ENCODE measurements around the gene GNAS-AS1. TPM values are rescaled to one million over a fixed set of nuclear protein-coding genes. Genes with fewer than 3 reads are reported as not detected.

Gene GNAS-AS1
- total and polyA plus RNA-seq, 2 experiments from 2014 or later: 12.3 to 15.0 TPM

GRCh38 chr20:58774667-58775263 is 75.9 kb downstream of the GNAS-AS1 start:
- Mint-ChIP-seq H3K27ac (no peak overlapping the region), H3K27me3 (ENCODE audit: insufficient read depth, low read depth, poor library complexity) (peaks cover 3% of the 10 kb centered on the region), H3K9me3 (no peaks in the 10 kb centered on the region), H3K36me3 (ENCODE audit: low read depth) (no peaks in the 10 kb centered on the region), H3K4me3 (no peak overlapping the region), H3K4me1 (no peaks in the 10 kb centered on the region; the same call in 2 of the 3 replicates)
- Histone ChIP-seq H2AFZ (no peak overlapping the region), H3K4me3 (no peak overlapping the region), H3F3A (replicated peaks; ENCODE audit: low read depth) (no peaks in the 10 kb centered on the region), H3K36me3 (ENCODE audit: insufficient read depth) (no peaks in the 10 kb centered on the region), H3K27ac (ENCODE audit: low read depth) (no peak overlapping the region), H3K4me1 (ENCODE audit: insufficient read depth) (no peaks in the 10 kb centered on the region), H3K4me2 (no peak overlapping the region), H3K79me2 (replicated peaks; ENCODE audit: insufficient read depth) (no peaks in the 10 kb centered on the region), H3K9me2 (ENCODE audit: insufficient read depth) (0 out of 2 replicates have a peak, but pooled peaks cover 10% of the 10 kb centered on the region), H4K20me1 (replicated peaks; ENCODE audit: insufficient read depth) (no peaks in the 10 kb centered on the region), H3K27me3 (ENCODE audit: insufficient read depth) (no peaks in the 10 kb centered on the region)
- TF ChIP-seq EZH2 (IDR thresholded peaks at IDR 0.05; ENCODE audit: low read depth, unreplicated experiment): no peak
- no peak for DNase-seq (ENCODE audit: low spot score)
- ATAC-seq: no peak

GRCh38 chr20:58774214-58774613 is 76.5 kb downstream of the GNAS-AS1 start:
- ATAC-seq (no peak), DNase-seq (ENCODE audit: low spot score) (no peak)
- no peaks in the 10 kb centered on the region for H4K20me1 ChIP-seq (replicated peaks; ENCODE audit: insufficient read depth)
- Mint-ChIP-seq H3K27me3 (ENCODE audit: insufficient read depth, low read depth, poor library complexity) (peaks cover 2% of the 10 kb centered on the region), H3K4me3 (no peak overlapping the region), H3K4me1 (no peaks in the 10 kb centered on the region; the same call in 2 of the 3 replicates), H3K9me3 (no peaks in the 10 kb centered on the region), H3K36me3 (ENCODE audit: low read depth) (no peaks in the 10 kb centered on the region), H3K27ac (no peak overlapping the region)
- no peaks in the 10 kb centered on the region for H3K36me3 ChIP-seq (ENCODE audit: insufficient read depth)
- no peak overlapping the region for H3K4me2 ChIP-seq
- no peaks in the 10 kb centered on the region for H3K4me1 ChIP-seq (ENCODE audit: insufficient read depth)
- H3K79me2 ChIP-seq (replicated peaks; ENCODE audit: insufficient read depth): no peaks in the 10 kb centered on the region
- H3F3A ChIP-seq (replicated peaks; ENCODE audit: low read depth): no peaks in the 10 kb centered on the region
- H3K27ac ChIP-seq (ENCODE audit: low read depth): no peak overlapping the region
- 0 out of 2 replicates have a peak, but pooled peaks cover 10% of the 10 kb centered on the region for H3K9me2 ChIP-seq (ENCODE audit: insufficient read depth)
- no peaks in the 10 kb centered on the region for H3K27me3 ChIP-seq (ENCODE audit: insufficient read depth)
- H2AFZ ChIP-seq: no peak overlapping the region
- no peak overlapping the region for H3K4me3 ChIP-seq
- TF ChIP-seq JUNB (IDR thresholded peaks at IDR 0.05; ENCODE audit: unreplicated experiment): no peak
- TF ChIP-seq NANOG (IDR thresholded peaks at IDR 0.05; ENCODE audit: borderline replicate concordance): no peak
- TF ChIP-seq ETS1 (IDR thresholded peaks at IDR 0.05): no peak
- TF ChIP-seq CTCF (conservative IDR thresholded peaks at IDR 0.05; ENCODE audit: low read depth in 2 of 2): no peak
- no peak for TF ChIP-seq EZH2phosphoT487 (IDR thresholded peaks at IDR 0.05; ENCODE audit: unreplicated experiment)
- TF ChIP-seq EZH2 (IDR thresholded peaks at IDR 0.05; ENCODE audit: low read depth, unreplicated experiment): no peak
- no peak for TF ChIP-seq CREB1 (CRISPR knock-in tag; IDR thresholded peaks at IDR 0.05; ENCODE audit: low read depth)
- TF ChIP-seq, protein P1, sequence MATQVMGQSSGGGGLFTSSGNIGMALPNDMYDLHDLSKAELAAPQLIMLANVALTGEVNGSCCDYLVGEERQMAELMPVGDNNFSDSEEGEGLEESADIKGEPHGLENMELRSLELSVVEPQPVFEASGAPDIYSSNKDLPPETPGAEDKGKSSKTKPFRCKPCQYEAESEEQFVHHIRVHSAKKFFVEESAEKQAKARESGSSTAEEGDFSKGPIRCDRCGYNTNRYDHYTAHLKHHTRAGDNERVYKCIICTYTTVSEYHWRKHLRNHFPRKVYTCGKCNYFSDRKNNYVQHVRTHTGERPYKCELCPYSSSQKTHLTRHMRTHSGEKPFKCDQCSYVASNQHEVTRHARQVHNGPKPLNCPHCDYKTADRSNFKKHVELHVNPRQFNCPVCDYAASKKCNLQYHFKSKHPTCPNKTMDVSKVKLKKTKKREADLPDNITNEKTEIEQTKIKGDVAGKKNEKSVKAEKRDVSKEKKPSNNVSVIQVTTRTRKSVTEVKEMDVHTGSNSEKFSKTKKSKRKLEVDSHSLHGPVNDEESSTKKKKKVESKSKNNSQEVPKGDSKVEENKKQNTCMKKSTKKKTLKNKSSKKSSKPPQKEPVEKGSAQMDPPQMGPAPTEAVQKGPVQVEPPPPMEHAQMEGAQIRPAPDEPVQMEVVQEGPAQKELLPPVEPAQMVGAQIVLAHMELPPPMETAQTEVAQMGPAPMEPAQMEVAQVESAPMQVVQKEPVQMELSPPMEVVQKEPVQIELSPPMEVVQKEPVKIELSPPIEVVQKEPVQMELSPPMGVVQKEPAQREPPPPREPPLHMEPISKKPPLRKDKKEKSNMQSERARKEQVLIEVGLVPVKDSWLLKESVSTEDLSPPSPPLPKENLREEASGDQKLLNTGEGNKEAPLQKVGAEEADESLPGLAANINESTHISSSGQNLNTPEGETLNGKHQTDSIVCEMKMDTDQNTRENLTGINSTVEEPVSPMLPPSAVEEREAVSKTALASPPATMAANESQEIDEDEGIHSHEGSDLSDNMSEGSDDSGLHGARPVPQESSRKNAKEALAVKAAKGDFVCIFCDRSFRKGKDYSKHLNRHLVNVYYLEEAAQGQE (IDR thresholded peaks at IDR 0.05; ENCODE audit: unreplicated experiment): no peak
- TF ChIP-seq ZNF331 (CRISPR knock-in tag; IDR thresholded peaks at IDR 0.05; ENCODE audit: low read depth): no peak
